Transverse colon (tissue), 4 donors: Measurements from ENCODE around the gene AMOTL1. TPM values are rescaled to one million over a fixed set of nuclear protein-coding genes. Genes with fewer than 3 reads are reported as not detected.
A peak's percentile ranks its signal among the peaks of the same experiment; 100 is the strongest.

Experiments
- DNase-seq: peaks from one replicate; pipeline ENCODE4 v3.0.0-alpha.2; 2019
- H3K27ac ChIP-seq, 4 donors: fragments of 200-600 bp; sonication (generic); 2 replicates each; pipeline ENCODE4 v1.5.1; 2016 to 2018; ENCODE audit warnings: inconsistent platforms in 4 of 4
- H3K27me3 ChIP-seq: fragments of 200-600 bp; sonication (generic); 2 replicates; pipeline ENCODE4 v1.5.1; 2017; ENCODE audit warnings: inconsistent platforms
- H3K36me3 ChIP-seq, 4 donors: fragments of 200-600 bp; sonication (generic); 2 replicates each; pipeline ENCODE4 v1.5.1; 2017 to 2019; ENCODE audit warnings: inconsistent platforms in 4 of 4
- H3K4me1 ChIP-seq, 4 donors: fragments of 200-600 bp; sonication (generic); 2 replicates each; pipeline ENCODE4 v1.5.1; 2017 to 2020; ENCODE audit warnings: inconsistent platforms in 4 of 4
- H3K4me3 ChIP-seq, 4 donors: fragments of 200-600 bp; sonication (generic); 1 replicate in 1 of 4; 2 replicates in 3 of 4; pipeline versions ENCODE4 v1.5.1 to v1.6.1; 2017 to 2019; ENCODE audit warnings: inconsistent platforms in 4 of 4
- H3K9me3 ChIP-seq, 2 donors: fragments of 200-600 bp; sonication (generic); 2 replicates each; pipeline ENCODE4 v1.5.1; 2017 to 2019; ENCODE audit warnings: inconsistent platforms in 2 of 2
- EP300 ChIP-seq: sonication (generic); formaldehyde crosslinking; IDR thresholded peaks from one replicate; pipeline ENCODE4 v1.6.1; 2017; ENCODE audit warnings: antibody characterized with exemption, low read depth
- POLR2A ChIP-seq: fragments of 450-650 bp; IDR thresholded peaks from one replicate; pipeline ENCODE4 v1.6.1; 2016; ENCODE audit warnings: antibody characterized with exemption, mild to moderate bottlenecking, moderate library complexity
- POLR2AphosphoS5 ChIP-seq, 3 donors: sonication (generic); formaldehyde crosslinking; IDR thresholded peaks; one replicate each; pipeline ENCODE4 v1.6.1; 2016; ENCODE audit warnings: antibody characterized with exemption in 3 of 3
- WGBS, 2 donors: methylation state at CpG; one replicate each; pipeline ENCODE4 v1.1.5; 2018; ENCODE audit warnings: low coverage in 1 of 2; 5-methylcytosine and 5-hydroxymethylcytosine counted together
- in situ Hi-C, 4 donors: fragments of 200-750 bp; cut with MboI; loops; one replicate each; pipeline versions ENCODE4 v1.15.0 to v1.15.1; 2017; ENCODE audit warnings: low sequenced_read_pairs in 3 of 4, low pct_ligation_motif_present in 1 of 4, low pct_unique_long_range_greater_than_20kb in 1 of 4
- intact Hi-C: fragments of 100-400 bp; cut with DNase I; formaldehyde crosslinking; loops from one replicate; pipeline ENCODE4 v1.15.1; 2023; ENCODE audit warnings: low total_unique reads
- total RNA-seq, 4 donors: library from RNA; depleted of rRNA; stranded (reverse); fragments of >200 nt; gene quantifications; one replicate each; pipeline ENCODE4 v1.1.0, GENCODE V29; 2016
- TF ChIP-seq, protein P1 (sequence below), 5 experiments: fragments of 200-600 bp in 3 of 5; fragments of 450-650 bp in 2 of 5; sonication (generic) in 3 of 5; IDR thresholded peaks; 1 replicate in 2 of 5; 2 replicates in 3 of 5; pipeline ENCODE4 v1.5.1; 2016 to 2017; ENCODE audit warnings: antibody characterized with exemption in 5 of 5, inconsistent platforms in 3 of 5, mild to moderate bottlenecking in 2 of 5, moderate library complexity in 1 of 5

AMOTL1 gene
- total RNA-seq, 4 donors from 2014 or later = 14.3 to 23.9 (median 16.8) TPM

DNA sequence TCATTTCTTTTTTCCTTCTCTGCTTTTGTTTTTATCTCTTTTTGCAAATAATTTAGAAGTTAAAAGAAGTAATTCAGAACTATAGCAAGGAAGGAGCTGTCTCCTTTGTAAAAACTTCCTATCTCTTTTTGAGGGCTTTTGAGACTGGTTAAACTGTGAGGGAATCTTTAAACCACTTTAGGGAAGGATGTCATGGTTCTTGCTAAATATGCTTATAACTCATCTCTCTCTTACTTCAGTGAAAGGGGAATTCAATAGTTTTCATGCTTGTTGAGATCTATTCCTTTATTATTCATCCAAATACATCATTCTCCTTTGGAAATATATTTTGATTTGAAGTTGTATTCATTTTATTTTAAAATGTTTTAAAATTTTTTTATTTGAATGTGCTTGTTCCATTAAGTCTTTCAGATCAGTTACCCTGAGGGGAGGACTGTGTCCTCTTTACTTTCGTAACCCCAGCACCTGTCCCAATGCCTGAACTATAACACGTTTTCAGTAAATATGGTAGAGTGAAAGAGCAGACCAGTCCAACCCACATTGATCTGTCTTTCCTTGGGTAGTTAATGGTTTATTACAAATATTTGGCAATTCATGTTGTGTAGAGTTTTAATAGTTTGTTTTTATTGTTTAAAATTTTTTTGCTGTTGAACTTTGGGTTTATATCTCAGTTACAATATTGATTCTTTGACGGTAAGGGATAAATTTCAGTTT is 27.5 kb downstream of the AMOTL1 start:
- H3K4me1 ChIP-seq = peaks cover 17 to 34% (median 23%) of the 10 kb centered on the region in 4 donors
- DNase-seq = no peak
- 59 to 70% methylated on average over 3 of the region's 3 CpGs for WGBS, 2 donors
- H3K27me3 ChIP-seq = no peaks in the 10 kb centered on the region
- H3K9me3 ChIP-seq = no peaks in the 10 kb centered on the region
- no peak overlapping the region for H3K4me3 ChIP-seq
- intact Hi-C loops = no loop called here
- H3K27ac ChIP-seq = peak overlapping the region; percentile 20 to 68 (median 34)
- no peaks in the 10 kb centered on the region for H3K36me3 ChIP-seq
- TF ChIP-seq, protein P1, sequence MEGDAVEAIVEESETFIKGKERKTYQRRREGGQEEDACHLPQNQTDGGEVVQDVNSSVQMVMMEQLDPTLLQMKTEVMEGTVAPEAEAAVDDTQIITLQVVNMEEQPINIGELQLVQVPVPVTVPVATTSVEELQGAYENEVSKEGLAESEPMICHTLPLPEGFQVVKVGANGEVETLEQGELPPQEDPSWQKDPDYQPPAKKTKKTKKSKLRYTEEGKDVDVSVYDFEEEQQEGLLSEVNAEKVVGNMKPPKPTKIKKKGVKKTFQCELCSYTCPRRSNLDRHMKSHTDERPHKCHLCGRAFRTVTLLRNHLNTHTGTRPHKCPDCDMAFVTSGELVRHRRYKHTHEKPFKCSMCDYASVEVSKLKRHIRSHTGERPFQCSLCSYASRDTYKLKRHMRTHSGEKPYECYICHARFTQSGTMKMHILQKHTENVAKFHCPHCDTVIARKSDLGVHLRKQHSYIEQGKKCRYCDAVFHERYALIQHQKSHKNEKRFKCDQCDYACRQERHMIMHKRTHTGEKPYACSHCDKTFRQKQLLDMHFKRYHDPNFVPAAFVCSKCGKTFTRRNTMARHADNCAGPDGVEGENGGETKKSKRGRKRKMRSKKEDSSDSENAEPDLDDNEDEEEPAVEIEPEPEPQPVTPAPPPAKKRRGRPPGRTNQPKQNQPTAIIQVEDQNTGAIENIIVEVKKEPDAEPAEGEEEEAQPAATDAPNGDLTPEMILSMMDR (IDR thresholded peaks at IDR 0.05) = no peak
- TF ChIP-seq POLR2AphosphoS5 (IDR thresholded peaks at IDR 0.05) = no peak
- no peak for TF ChIP-seq EP300
- no peak for TF ChIP-seq POLR2A
- in situ Hi-C loops = no loop called here

DNA sequence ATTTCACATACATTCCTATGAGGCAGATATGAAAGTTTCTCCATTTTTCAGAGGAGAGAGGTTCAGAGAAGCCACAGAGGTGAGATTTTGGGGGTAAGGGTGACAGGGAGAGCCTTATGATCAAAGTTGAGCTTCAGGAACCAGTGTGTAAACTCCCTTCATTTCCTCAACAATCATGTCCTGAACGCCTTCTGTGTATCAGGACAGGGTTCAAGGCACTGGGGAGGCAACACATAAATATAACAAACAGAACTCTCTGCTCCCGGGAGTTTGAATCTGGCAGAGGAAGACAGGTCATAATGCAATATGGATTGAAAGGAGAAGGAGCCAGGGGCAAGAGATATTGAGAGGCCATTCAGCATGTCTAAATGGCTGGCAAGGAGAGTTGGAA is 28.0 kb downstream of the AMOTL1 start:
- Histone ChIP-seq H3K9me3 (no peaks in the 10 kb centered on the region), H3K4me3 (no peak overlapping the region), H3K27me3 (no peaks in the 10 kb centered on the region), H3K36me3 (no peaks in the 10 kb centered on the region), H3K27ac (peak overlapping the region in 1 of 4 donors; percentile 45), H3K4me1 (peaks cover 18 to 35% (median 23%) of the 10 kb centered on the region in 4 donors)
- intact Hi-C loops = no loop called here
- 54% methylated on average over 2 of the region's 2 CpGs; no CpG with 5 or more reads in 1 of the 2 donors for WGBS, 2 donors
- TF ChIP-seq EP300 = no peak
- TF ChIP-seq POLR2AphosphoS5 (IDR thresholded peaks at IDR 0.05) = no peak
- no peak for TF ChIP-seq POLR2A
- TF ChIP-seq, protein P1 (IDR thresholded peaks at IDR 0.05) = no peak
- no peak for DNase-seq
- in situ Hi-C loops = no loop called here

GRCh38 chr11:94796863-94797262 is 28.7 kb downstream of the AMOTL1 start:
- intact Hi-C loops (no loop called here), in situ Hi-C loops (no loop called here)
- no peaks in the 10 kb centered on the region for H3K36me3 ChIP-seq
- DNase-seq = no peak
- H3K27ac ChIP-seq = no peak overlapping the region
- H3K27me3 ChIP-seq = no peaks in the 10 kb centered on the region
- no peak overlapping the region for H3K4me3 ChIP-seq
- peaks cover 18 to 36% (median 23%) of the 10 kb centered on the region in 4 donors for H3K4me1 ChIP-seq
- TF ChIP-seq, protein P1 (IDR thresholded peaks at IDR 0.05) = no peak
- TF ChIP-seq POLR2AphosphoS5 (IDR thresholded peaks at IDR 0.05) (no peak), POLR2A (no peak), EP300 (no peak)
- H3K9me3 ChIP-seq = no peaks in the 10 kb centered on the region
- 56 to 68% methylated on average over 4 of the region's 4 CpGs for WGBS, 2 donors

DNA sequence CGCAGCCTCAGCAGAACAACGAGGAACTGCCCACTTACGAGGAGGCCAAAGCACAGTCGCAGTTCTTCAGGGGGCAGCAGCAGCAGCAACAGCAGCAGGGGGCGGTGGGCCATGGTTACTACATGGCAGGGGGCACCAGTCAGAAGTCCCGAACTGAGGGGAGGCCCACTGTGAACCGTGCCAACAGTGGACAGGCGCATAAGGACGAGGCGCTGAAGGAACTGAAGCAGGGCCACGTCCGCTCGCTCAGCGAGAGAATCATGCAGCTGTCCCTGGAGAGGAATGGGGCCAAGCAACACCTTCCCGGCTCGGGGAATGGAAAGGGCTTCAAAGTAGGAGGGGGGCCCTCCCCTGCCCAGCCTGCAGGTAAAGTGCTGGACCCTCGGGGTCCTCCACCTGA is 31.6 kb downstream of the AMOTL1 start:
- TF ChIP-seq POLR2A (no peak), POLR2AphosphoS5 (IDR thresholded peaks at IDR 0.05) (no peak), EP300 (no peak)
- TF ChIP-seq, protein P1 (IDR thresholded peaks at IDR 0.05) = no peak

More for the DNA sequence above, 31.6 kb downstream of the AMOTL1 start:
- Histone ChIP-seq H3K9me3 (no peaks in the 10 kb centered on the region), H3K36me3 (no peaks in the 10 kb centered on the region), H3K27me3 (no peaks in the 10 kb centered on the region), H3K27ac (peak overlapping the region in 3 of 4 donors; percentile 55 to 63 (median 59)), H3K4me1 (peaks cover 6 to 19% (median 8%) of the 10 kb centered on the region in 4 donors), H3K4me3 (no peak overlapping the region)
- WGBS, 2 donors = 80 to 83% methylated on average over 5 to 17 of the region's 17 CpGs
- intact Hi-C loops (no loop called here), in situ Hi-C loops (no loop called here)
- no peak for DNase-seq
